22Rv1 (cell line): ENCODE results near the gene PDIK1L.

ENCODE experiments used
- CTCF ChIP-seq: fragments of 450-650 bp; IDR thresholded peaks from 2 replicates; pipeline ENCODE4 v1.5.1; 2017; ENCODE audit warnings: mild to moderate bottlenecking
- ZFX ChIP-seq: fragments of 450-650 bp; IDR thresholded peaks from 2 replicates; pipeline ENCODE4 v1.6.1; 2017; ENCODE audit warnings: antibody characterized with exemption, borderline replicate concordance

GRCh38 chr1:26070963-26071342 is 40.7 kb upstream of the PDIK1L start:
- no peak for TF ChIP-seq CTCF
- TF ChIP-seq ZFX: no peak
